WTC11 (cell line): ENCODE results near the gene HLF.

ENCODE experiments used
- CTCF ChIP-seq: fragments of 200-600 bp; IDR thresholded peaks from 2 replicates; pipeline ENCODE4 v1.8.0; 2022; ENCODE audit warnings: antibody characterized with exemption
- FOXP4 ChIP-seq: sonication (generic); formaldehyde crosslinking; IDR thresholded peaks from 2 replicates; pipeline ENCODE4 v1.8.0; 2022; ENCODE audit warnings: mild to moderate bottlenecking, missing genetic modification reagents
- IRF1 ChIP-seq: sonication (generic); formaldehyde crosslinking; IDR thresholded peaks from 2 replicates; pipeline ENCODE4 v1.8.0; 2023; ENCODE audit warnings: missing genetic modification reagents
- JUN ChIP-seq: sonication (generic); formaldehyde crosslinking; IDR thresholded peaks from 2 replicates; pipeline ENCODE4 v1.8.0; 2023; ENCODE audit warnings: mild to moderate bottlenecking, missing genetic modification reagents
- STAT6 ChIP-seq: sonication (generic); formaldehyde crosslinking; conservative IDR thresholded peaks from 2 replicates; pipeline ENCODE4 v1.8.1; 2023; ENCODE audit warnings: mild to moderate bottlenecking, low read depth, missing genetic modification reagents, moderate library complexity
- TP53 ChIP-seq: sonication (generic); formaldehyde crosslinking; IDR thresholded peaks from 2 replicates; pipeline ENCODE4 v1.8.1; 2023; ENCODE audit warnings: mild to moderate bottlenecking, missing genetic modification reagents
- ZNF263 ChIP-seq: sonication (generic); formaldehyde crosslinking; IDR thresholded peaks from 2 replicates; pipeline ENCODE4 v1.8.1; 2022; ENCODE audit warnings: low read depth, mild to moderate bottlenecking, moderate library complexity, missing genetic modification reagents
- ZNF532 ChIP-seq: fragments of 250-450 bp; sonication (Bioruptor Pico); IDR thresholded peaks from 2 replicates; pipeline ENCODE4 v1.9.0; 2021; ENCODE audit warnings: mild to moderate bottlenecking, borderline replicate concordance

- TF ChIP-seq JUN, result no peak
- no peak for TF ChIP-seq CTCF
- no peak for TF ChIP-seq ZNF532 (CRISPR knock-in tag)
- TF ChIP-seq FOXP4 (CRISPR knock-in tag), result no peak
- TF ChIP-seq IRF1 (CRISPR knock-in tag), result no peak
- no peak for TF ChIP-seq ZNF263 (CRISPR knock-in tag)
- TF ChIP-seq STAT6 (CRISPR knock-in tag), result no peak
- no peak for TF ChIP-seq TP53 (CRISPR knock-in tag)
These were observed 22.3 kb upstream of the HLF start for GRCh38 chr17:55242476-55242875.
